ENCODE data around the gene IL21R.
"Not testable (repeated sequence)": the region's sequence is repeated elsewhere in the genome, so short reads cannot be mapped to it uniquely, and the experiment has no call there.

Gene IL21R

DNA sequence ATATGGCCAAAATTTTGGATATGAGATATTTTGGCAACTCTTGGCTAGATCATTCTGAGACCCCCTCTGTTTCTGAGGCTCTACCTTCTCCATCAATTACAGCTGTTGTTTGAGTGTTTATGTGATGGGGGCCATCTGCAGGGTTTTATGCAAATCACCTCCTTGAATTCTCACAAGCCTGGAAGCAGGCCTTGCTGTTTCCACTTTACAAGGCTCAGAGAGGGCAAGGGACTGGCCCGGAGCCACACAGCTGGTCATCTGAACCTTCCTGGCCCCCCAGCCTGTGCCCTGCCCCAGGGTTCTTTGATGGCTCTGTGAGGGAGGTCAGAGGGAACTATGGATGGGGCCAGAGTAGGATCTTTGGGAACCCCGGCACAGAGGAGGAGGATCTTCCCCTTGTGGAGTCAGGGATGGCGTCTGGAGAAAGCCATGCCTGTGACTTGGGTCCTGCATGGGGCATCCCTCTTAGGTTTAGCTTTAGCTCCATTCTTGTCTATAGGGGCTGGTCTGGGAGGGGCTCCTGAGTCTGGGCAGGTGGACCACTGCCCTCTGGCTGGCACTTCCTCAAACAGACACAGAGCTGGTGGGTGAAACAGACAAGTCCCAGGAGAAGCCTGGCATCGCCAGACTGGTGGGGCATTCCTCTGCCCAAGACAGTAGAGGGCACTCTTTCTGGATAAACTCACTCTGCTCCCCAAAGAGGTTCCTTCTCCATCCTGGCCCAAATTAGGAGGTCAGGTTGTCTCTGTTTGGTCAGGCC lies 26.2 kb downstream of the IL21R start:
- DNase-seq = no peak

DNA sequence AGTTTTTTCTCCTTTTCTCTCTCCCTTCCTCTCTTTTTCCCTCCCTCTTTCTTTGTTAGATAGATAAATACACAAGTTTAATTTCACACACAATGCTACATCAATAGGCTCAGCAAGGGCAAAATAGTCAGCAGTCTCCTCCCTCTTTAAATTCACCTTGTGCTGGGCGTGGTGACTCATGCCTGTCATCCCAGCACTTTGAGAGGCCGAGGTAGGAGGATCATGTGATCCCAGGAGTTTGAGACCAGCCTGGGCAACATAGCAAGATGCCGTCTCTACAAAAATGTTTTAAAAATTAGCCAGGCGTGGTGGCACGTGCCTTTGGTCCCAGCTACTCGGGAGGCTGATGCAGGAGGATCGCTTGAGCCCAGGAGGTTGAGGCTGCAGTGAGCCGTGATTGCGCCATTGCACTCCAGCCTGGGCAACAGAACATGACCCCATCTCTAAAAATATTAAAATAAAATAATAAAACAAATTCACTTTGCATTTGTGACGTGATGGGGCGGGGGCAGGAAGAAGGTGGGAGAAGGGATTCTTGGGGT lies 27.4 kb downstream of the IL21R start:
- DNase-seq = no peak

DNA sequence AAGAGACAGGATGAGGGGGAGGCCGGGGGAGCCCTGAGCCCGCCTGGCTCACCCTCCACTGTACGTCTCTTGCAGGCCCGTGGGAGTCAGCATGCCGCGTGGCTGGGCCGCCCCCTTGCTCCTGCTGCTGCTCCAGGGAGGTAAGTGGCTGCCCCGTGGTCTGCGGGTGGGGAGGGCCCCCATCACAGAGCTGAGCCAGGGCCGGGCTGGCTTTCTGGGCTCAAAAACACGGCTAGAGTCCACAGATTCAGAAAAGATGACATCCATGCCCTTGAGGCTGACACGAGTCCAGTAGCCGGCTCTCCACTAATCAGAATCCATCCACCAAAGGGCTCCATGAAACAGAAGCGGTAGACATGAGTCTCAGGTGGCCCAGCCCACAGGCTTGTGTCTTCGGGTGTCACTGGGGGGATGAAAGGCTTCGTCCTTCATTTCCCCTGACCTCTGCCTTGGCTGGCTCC lies 28.0 kb downstream of the IL21R start:
- no peak for DNase-seq

DNA sequence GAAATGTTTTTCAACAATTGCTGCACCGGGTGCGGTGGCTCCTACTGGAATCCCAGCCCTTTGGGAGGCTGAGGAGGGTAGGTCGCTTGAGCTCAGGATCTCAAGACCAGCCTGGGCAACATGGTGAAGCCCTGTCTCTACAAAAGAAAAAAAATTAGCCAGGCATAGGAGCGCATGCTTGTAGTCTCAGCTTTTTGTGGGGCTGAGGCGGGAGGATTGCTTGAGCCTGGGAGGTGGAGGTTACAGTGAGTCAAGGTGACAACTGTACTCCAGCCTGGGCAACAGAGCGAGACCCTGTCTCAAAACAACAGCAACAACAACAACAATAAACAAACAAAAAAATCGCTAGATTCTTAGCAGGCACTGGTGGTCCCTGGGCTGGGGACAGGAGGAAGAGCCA lies 28.5 kb downstream of the IL21R start:
- DNase-seq = no peak

DNA sequence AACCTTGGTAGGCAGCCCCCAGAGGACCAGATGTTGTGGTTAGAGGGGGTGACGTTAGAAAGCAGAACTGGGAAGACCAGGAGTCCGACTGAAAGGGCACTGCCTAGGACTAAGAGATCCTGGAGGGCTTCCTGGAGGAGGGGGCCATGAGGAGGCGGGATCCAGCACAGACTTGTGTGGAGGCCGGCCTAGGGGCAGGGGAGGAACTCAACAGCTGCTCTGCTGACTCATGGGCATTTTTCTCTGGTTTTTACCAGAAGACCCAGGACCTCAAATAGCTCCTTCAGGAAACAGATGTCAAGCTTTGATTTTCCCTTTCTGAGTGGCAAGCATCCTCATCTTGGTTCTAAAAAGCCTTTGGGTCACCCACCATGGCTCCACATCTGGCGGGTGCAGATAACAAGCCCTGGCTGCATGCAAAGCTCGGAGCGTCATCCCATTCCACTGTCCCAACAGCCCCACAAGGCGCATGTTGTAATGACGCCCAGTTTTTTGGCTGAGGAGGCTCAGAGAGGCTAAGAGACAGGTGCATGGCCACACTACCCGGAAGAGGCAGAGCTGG lies 29.0 kb downstream of the IL21R start:
- no peak for DNase-seq

DNA sequence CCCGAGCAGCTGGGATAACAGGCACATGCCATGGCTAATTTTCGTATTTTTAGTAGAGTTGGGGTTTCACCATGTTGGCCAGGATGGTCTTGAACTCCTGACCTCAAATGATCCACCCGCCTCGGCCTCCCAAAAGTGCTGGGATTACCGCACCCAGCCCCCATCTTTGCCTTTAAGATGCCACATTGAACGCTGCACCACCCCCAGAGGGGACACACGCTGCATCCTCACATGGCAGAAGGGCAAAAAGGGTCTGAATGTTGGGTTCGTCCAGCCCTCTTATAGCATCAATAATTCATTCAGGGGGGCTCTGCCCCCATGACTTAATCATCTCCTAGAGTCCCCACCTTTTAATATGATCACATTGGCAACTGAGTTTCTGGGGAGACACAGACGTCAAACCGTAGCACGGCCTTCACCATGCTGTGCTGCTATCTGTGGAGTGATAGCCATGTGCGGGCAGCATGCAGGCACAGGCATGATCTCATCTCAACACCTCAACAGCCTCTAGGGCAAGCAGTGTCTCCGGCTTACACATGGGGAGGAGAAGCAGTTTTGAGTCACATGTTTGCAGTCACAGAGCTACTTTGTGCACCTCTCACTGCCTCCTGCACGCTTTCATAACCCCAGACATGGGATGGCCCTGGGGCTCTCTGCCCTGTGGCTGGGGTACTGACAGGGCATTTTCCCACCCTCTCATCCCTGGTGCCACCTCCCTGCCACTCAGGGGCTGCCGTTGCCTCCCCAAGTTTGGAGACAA lies 30.0 kb downstream of the IL21R start:
- no peak for DNase-seq

DNA sequence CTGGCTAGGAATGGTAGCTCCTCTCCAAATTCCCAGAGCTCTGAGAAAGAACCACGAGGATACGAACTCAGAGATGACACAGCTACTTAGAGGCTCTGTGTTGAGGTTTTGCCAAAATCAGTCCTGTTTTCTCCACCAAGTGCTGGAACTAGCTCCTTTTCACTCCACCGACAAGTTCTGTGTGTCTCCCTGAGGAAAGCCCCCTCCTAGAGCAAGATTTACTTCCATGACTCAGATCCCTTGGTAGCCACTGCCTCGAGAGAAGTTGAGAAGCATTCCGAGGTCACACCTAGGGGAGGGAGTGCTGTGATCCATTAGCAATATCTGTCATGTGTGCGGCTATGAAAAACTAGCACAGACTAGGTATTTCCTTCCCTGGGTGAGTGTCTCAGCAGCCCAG lies 30.6 kb downstream of the IL21R start:
- DNase-seq = no peak

DNA sequence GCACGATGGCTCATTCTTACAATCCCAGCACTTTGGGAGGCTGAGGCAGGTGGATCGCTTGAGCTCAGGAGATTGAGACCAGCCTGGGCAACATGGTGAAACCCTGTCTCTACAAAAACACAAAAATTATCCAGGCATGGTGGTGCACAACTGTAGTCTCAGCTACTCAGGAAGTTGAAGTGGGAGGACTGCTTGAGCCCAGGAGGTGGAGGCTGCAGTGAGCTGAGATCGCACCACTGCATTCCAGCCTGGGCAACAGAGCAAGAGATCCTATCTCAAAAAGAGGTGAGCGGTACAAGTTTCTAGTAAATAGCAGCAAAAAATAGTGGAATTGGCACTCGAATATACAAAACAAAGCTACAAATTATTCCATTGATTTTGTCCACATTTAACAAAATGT lies 31.2 kb downstream of the IL21R start:
- not testable (repeated sequence) for DNase-seq

DNA sequence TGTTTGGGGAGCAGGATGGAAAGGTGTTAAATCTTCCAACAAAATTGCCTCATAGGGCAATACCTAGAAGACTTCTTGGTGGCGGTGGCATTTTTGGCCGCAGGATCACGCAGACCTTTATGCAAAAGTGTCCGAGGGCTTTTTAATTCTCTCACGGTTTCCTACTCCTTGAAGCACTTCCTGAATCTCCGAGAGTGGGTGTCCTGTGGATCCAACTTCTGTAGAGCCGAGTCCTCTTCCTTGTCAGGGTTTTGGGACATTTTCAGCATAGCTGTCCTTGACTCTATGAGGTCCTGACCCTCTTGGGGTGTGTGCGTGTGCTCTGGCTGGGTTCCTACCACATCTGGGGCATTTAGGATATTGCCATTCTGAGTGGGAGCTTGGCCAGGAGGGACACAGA lies 31.7 kb downstream of the IL21R start:
- DNase-seq = no peak

DNA sequence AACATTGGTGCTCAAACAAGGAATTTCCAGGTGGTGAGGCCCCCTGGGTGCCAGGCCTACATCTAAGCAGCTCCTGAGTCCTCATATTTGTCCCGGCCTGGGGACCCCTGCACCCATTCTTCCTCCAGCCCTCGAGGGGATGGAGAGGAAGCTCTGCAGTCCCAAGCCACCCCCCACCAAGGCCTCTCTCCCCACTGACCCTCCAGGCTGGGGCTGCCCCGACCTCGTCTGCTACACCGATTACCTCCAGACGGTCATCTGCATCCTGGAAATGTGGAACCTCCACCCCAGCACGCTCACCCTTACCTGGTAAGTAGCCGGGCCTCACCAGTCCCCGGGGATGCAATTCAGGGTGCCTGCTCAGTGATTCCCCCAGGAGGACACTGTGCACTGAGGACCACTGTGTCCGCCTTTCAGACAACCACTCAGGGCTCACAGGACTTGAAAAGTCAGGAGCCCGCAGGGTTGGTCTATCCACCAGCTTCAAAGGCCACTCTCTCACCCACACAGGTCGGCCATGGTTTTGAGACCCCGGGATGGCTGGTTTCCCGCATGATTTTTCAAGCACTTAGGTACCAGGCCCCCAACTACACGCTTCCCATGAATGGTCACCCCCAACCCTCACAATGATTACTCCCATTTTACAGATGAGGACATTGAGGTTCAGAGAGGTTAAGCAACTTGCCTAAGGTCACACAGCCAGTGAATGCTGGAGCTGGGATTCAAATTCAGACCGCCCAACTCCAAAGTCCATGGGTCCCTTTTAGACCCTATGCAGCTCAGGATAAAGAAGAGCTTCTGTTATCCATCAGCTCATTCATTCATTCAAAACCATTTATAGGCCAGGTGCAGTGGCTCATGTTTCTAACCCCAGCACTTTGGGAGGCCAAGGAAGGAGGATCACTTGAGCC lies 32.4 kb downstream of the IL21R start:
- no peak for DNase-seq

DNA sequence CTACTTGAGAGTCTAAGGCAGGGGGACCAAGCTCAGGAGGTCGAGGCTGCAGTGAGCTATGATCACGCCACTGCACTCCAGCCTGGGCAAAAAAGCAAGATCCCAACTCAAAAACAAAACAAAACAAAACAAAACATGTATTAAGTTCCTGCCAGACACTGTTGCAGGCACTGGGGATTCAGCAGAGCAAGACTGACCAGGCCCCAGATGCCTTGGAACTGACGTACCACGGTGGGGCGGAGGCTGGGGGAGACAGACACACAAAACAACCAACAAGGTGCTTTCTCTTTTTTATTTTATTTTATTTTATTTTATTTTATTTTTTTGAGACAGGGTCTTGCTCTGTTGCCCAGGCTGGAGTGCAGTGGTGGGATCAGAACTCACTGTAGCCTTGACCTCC lies 33.2 kb downstream of the IL21R start:
- not testable (repeated sequence) for DNase-seq

DNA sequence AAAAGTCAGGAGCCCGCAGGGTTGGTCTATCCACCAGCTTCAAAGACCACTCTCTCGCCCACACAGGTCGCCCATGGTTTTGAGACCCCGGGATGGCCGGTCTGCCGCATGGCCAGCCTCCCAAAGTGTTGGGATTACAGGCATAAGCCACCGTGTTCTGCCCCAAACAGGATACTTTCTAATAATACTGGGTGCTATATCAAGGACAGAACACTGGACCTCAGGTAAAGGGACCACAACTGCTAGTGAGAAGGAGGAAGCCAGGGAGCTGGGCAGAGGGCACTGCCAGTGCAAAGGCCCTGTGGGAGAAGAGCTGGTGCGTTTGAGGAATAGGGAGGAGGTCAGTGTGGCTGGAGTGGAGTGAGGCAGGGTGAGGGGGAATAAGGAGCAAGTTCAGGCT lies 34.1 kb downstream of the IL21R start:
- no peak for DNase-seq

DNA sequence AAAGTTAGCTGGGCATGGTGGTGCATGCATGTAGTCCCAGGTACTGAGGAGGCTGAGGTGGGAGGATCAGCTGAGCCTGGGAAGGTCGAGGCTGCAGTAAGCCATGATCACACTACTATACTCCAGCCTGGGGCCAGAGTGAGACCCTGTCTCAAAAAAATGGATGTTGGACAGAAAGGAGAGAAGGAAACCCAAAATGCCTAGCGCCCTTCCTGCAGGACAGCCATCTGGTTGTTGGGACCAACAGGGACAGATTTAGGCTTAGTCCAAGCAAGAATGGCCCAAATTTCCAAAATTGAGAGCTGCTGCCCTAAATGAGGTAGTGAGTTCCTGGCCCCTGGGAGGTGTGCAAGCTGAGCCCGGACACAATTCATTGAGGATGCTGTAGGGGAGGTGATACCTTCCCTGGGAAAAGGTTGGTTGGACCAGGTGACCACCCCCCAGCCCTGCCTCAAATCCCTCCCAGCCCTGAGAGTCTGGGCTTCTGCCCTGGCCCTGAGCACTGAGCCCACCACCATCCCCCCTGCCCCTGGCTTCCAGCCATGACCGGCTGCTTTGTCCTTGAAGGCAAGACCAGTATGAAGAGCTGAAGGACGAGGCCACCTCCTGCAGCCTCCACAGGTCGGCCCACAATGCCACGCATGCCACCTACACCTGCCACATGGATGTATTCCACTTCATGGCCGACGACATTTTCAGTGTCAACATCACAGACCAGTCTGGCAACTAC lies 35.1 kb downstream of the IL21R start:
- no peak for DNase-seq

DNA sequence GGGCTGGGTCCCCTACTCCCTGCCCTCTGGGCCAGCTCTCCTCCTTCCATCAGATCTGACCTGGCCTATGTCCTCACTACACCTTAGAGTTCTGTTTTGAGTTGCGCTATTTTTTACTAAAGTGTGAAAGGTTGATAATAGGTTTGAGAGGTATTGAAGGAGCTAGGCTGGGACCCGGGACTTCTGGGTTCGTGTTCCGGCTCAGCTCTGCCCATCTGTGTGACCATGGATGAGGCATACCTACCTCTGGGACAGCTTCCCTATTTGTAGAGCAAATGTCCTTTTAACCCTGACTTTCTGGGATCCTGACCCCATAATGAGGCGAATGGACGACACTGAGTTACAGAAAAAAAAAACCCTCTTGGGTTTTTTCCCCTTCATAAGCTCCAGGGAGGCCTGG lies 36.0 kb downstream of the IL21R start:
- DNase-seq = no peak

DNA sequence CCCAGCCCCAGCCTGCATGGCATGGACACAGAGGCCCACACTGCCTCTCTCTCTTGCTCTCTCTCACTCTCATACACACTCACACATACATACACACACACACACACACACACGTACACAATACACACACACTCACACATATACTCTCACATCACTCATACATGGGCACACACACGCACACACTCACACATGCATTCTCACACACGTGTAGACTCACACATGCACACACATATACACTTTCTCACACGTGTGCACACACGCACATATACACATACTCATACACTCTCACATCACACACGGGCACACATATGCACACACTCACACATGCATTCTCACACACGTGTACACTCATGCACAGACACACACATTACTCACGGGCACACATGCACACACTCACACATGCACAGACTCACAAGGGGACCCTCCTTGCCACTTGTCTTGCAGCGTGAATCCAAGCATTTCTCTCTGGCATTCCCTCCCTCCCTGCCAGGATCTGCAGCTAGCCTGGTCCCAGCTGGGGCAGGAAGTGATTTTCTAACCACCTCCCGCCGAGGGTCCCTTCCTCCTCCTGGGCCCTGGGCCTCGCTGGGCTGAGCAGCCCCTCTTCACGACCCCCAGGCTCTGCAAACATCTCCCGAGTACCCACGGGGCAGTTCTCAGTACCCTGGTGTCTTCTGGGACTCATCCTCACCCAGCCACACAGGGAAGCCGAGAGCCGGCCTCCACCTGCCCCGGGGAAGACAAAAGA lies 37.5 kb downstream of the IL21R start:
- no peak for DNase-seq

DNA sequence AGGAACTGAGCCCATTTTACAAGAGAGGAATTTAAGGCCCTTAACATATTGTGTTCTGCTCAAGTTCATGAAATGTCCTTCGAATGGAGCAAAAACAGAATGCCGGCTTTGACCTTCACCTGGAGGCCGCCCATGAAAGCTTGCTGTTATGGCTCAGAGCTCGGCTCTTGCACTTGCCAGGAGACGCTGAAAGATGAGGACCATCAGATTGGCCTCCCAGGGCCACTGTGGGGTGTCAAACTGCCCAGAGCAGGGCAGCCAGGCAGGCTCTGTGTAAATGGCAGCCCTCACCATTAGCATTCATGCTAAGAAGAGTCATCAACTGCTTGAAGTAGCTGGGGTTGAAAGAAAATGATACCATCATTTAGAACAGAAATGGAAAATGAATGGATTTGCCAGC lies 39.3 kb downstream of the IL21R start:
- no peak for DNase-seq

DNA sequence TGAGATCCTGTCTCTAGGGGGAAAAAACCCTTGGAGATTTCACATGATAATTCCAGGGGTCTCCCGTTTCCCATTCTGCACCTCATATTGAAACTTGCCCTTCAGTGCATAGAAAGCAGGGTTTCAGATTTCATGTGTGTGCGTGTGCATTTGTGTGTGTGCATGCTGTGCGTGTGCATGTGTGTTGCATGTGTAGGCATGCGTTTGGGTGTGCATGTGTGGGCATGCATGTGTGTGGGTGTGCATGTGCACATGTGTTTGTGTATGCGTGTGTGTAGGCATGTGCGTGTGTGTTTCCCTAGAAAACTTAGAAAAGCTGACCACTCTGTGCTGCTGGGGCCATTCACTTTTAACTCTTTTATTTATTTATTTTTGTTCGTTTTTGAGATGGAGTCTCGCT lies 40.0 kb downstream of the IL21R start:
- DNase-seq = no peak

DNA sequence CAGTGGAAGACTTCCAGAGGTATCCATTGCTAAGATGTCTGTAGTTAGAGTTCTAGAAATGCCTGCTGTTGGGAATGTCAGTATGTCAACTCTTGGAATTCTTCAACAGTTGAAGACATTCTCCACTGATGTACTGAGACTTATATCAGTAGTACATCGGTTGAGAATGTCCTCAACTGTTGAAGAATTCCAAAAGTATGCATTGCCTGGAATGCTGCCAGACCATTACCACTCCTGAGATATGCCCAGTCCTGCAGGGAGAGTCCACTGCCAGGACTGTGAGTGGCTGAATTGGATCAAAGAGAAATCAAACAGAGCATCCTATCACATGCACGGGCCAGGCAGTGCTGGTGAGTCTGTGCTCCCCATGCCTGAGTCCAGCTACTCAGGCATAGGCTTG lies 42.0 kb downstream of the IL21R start:
- DNase-seq = no peak

DNA sequence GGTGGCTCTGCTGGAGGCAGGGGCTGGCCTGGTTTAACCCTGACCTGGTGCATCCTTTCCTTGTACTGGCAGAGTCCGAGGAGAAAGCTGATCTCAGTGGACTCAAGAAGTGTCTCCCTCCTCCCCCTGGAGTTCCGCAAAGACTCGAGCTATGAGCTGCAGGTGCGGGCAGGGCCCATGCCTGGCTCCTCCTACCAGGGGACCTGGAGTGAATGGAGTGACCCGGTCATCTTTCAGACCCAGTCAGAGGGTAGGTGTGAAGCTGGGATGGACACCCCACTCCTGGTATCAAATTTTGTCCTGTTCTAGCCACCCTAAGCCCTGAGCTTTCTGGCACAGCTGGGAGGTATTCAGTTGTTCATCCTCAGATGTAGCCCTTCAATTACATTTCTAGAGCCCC lies 42.5 kb downstream of the IL21R start:
- no peak for DNase-seq

DNA sequence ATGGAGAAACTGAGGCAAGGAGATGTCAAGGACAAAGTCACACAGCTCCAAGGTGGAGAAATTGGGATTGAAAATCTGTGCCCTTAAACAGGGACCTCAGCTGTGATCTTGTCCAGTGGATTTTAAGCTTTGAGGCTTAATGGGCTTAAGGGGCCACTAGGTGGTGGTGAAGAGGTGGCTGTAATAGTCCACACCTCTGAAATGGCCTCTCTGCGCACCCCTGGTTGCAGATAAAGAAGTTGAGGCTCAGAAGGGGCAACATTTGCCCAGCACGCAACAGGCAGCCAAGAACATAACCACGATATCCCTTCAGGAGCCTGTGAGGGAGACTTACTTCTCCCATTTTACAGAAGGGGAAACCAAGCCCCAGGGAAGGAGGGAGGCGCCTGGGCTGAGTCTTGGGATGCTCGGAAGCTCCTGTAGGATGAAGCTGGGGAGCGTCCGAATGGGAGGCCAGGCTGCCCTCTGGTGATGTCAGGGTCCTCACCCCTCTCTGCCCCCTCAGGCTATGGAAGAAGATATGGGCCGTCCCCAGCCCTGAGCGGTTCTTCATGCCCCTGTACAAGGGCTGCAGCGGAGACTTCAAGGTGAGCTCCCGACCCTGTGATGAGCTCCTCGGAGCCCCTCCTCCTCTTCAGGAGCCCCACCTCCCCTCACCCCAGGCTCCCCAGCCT lies 43.7 kb downstream of the IL21R start:
- no peak for DNase-seq

DNA sequence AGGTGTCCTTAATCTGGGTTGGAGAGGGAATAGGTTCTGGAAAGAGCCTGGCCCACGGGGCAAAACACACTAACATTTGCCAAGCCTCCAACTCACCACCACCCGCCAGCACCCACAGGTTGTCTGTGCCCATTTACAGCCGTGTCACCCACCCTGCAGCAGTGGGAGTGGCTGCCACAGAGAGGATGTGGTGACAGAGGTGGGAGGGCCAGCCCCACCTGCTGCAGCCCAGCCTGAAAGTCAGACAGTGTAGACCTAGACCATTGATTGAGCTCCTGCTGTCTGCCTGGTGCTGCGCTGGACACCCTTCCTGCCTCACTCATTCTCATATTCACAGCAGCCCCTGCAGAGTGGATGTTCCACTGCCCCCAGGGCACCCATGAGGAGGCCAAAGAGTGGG lies 44.7 kb downstream of the IL21R start:
- DNase-seq = peak; percentile 88
